H1 (cell line): Measurements from ENCODE around the gene MYH3.

Source experiments
- CTCF ChIP-seq, 3 experiments: IDR thresholded peaks; 1 replicate in 2 of 3; 2 replicates in 1 of 3; pipeline versions ENCODE4 v1.5.1 to v1.6.1; 2011; ENCODE audit warnings: low read length in 3 of 3, mild to moderate bottlenecking in 3 of 3, inconsistent platforms in 2 of 3, low read depth in 1 of 3, moderate library complexity in 1 of 3; ENCODE audit not compliant: insufficient read depth in 1 of 3; ENCODE audit errors: control extremely low read depth in 1 of 3
- EP300 ChIP-seq, 2 experiments: IDR thresholded peaks; 1 replicate in 1 of 2; 2 replicates in 1 of 2; pipeline ENCODE4 v1.6.1; 2011 to 2012; ENCODE audit warnings: low read depth in 2 of 2, low read length in 2 of 2, mild to moderate bottlenecking in 2 of 2, borderline replicate concordance in 1 of 2, inconsistent platforms in 1 of 2, moderate library complexity in 1 of 2
- MAFK ChIP-seq: IDR thresholded peaks from 2 replicates; pipeline ENCODE4 v1.6.1; 2012; ENCODE audit warnings: low read depth, mild to moderate bottlenecking, improper control_type of control experiment, low read length
- NRF1 ChIP-seq: IDR thresholded peaks from 2 replicates; pipeline ENCODE4 v1.6.1; 2011; ENCODE audit warnings: mild to moderate bottlenecking, low read depth, low read length, improper control_type of control experiment
- POLR2AphosphoS5 ChIP-seq: IDR thresholded peaks from 2 replicates; pipeline ENCODE4 v1.6.1; 2011; ENCODE audit warnings: low read depth, low read length
- RAD21 ChIP-seq, 2 experiments: IDR thresholded peaks in 1 of 2; conservative IDR thresholded peaks in 1 of 2; 2 replicates each; pipeline ENCODE4 v1.6.1; 2011; ENCODE audit warnings: low read depth in 2 of 2, low read length in 2 of 2, improper control_type of control experiment in 1 of 2, inconsistent platforms in 1 of 2, mild to moderate bottlenecking in 1 of 2, moderate library complexity in 1 of 2
- SIN3A ChIP-seq, 2 experiments: IDR thresholded peaks in 1 of 2; conservative IDR thresholded peaks in 1 of 2; 2 replicates each; pipeline ENCODE4 v1.6.1; 2011 to 2012; ENCODE audit warnings: low read length in 2 of 2, improper control_type of control experiment in 1 of 2, low read depth in 1 of 2, mild to moderate bottlenecking in 1 of 2

GRCh38 chr17:10640475-10640874, 16.6 kb downstream of the MYH3 start:
- TF ChIP-seq NRF1 (no peak), CTCF (IDR thresholded peaks at IDR 0.05; ENCODE audit: control extremely low read depth in 1 of 3, insufficient read depth in 1 of 3, low read depth in 1 of 3, low read length in 3 of 3) (no peak), POLR2AphosphoS5 (no peak), RAD21 (IDR thresholded peaks at IDR 0.05 in 1 of 2, conservative IDR thresholded peaks at IDR 0.05 in 1 of 2; ENCODE audit: low read depth in 2 of 2, low read length in 2 of 2) (no peak), SIN3A (conservative IDR thresholded peaks at IDR 0.05 in 1 of 2, IDR thresholded peaks at IDR 0.05 in 1 of 2; ENCODE audit: low read depth in 1 of 2, low read length in 2 of 2) (no peak), MAFK (no peak), EP300 (IDR thresholded peaks at IDR 0.05; ENCODE audit: borderline replicate concordance in 1 of 2, low read depth in 2 of 2, low read length in 2 of 2) (no peak)
